Activated CD4-positive, CD25-positive, alpha-beta regulatory T cell (primary cell): ENCODE results near the gene SAYSD1.

Experiments
- DNase-seq, 4 experiments: peaks; one replicate each; lab custom pipeline; 2025; lab: John Stamatoyannopoulos, UW

Gene SAYSD1

GRCh38 chr6:39079197-39080125 is 35.5 kb downstream of the SAYSD1 start:
- DNase-seq = no peak

- no peak for DNase-seq
These were observed 36.3 kb downstream of the SAYSD1 start for GRCh38 chr6:39078695-39079094.

GRCh38 chr6:39077882-39078594 is 36.9 kb downstream of the SAYSD1 start:
- no peak for DNase-seq

- no peak for DNase-seq
These were observed 38.1 kb downstream of the SAYSD1 start for GRCh38 chr6:39076623-39077535.

GRCh38 chr6:39075807-39076622 is 39.0 kb downstream of the SAYSD1 start:
- no peak for DNase-seq

GRCh38 chr6:39075010-39075686 is 39.8 kb downstream of the SAYSD1 start:
- no peak for DNase-seq

- DNase-seq = no peak
These were observed 40.5 kb downstream of the SAYSD1 start for GRCh38 chr6:39074486-39074885.

GRCh38 chr6:39073471-39074355 is 41.3 kb downstream of the SAYSD1 start:
- no peak for DNase-seq

- DNase-seq = no peak
These were observed 42.2 kb downstream of the SAYSD1 start for GRCh38 chr6:39072830-39073229.

GRCh38 chr6:39068391-39068790 is 46.6 kb downstream of the SAYSD1 start:
- DNase-seq = no peak

GRCh38 chr6:39065561-39065960 is 49.4 kb downstream of the SAYSD1 start:
- no peak for DNase-seq

- DNase-seq = no peak
These were observed 51.5 kb downstream of the SAYSD1 start for GRCh38 chr6:39063526-39063925.

- DNase-seq = no peak
These were observed 52.8 kb downstream of the SAYSD1 start for GRCh38 chr6:39062014-39062740.

GRCh38 chr6:39061588-39061987 is 53.4 kb downstream of the SAYSD1 start:
- no peak for DNase-seq

GRCh38 chr6:39061182-39061581 is 53.8 kb downstream of the SAYSD1 start:
- DNase-seq = no peak

GRCh38 chr6:39060467-39061160 is 54.4 kb downstream of the SAYSD1 start:
- DNase-seq = no peak

GRCh38 chr6:39059496-39060310 is 55.3 kb downstream of the SAYSD1 start:
- no peak for DNase-seq
